HepG2 (cell line): Measurements from ENCODE around the gene ADGRV1. TPM values are rescaled to one million over a fixed set of nuclear protein-coding genes. Genes with fewer than 3 reads are reported as not detected.

ENCODE experiments used
- ATAC-seq: fragments of 200-7000 bp; cut with Tn5 transposase; 3 replicates; pipeline ENCODE4 v1.9.1; 2020; ENCODE audit warnings: mild to moderate bottlenecking, moderate library complexity
- BruUV-seq: library from RNA; stranded (reverse); fragments of 400-500 nt; replicated peaks from 2 replicates; lab custom pipeline; 2021; lab: Mats Ljungman, UMichigan
- CTCF ChIA-PET: fragments of 300-600 bp; formaldehyde crosslinking; extraction: SDS; loops from one replicate; lab custom pipeline; 2021; ENCODE audit warnings: low total read pairs, inconsistent platforms, low intra/inter-chr PET ratio; lab: Yijun Ruan, JAX
- POLR2A ChIA-PET: fragments of 350-600 bp; sonication (Branson Sonifier 250); formaldehyde crosslinking; loops from one replicate; lab custom pipeline; 2020; ENCODE audit warnings: antibody characterized with exemption, inconsistent platforms; lab: Yijun Ruan, JAX
- DNase-seq: peaks from one replicate; pipeline ENCODE4 v3.0.0-alpha.2; 2015; ENCODE audit warnings: low spot score
- FAIRE-seq: peaks from 3 replicates; lab custom pipeline; 2011; peaks lifted over from hg19 to GRCh38; lab: Jason Lieb, UNC
- H2AFZ ChIP-seq: one replicate; pipeline ENCODE4 v1.6.1; 2011; ENCODE audit warnings: low read length, inconsistent platforms
- H3K27ac ChIP-seq: fragments of 300-600 bp; 3 replicates; pipeline ENCODE4 v1.8.0; 2011; ENCODE audit warnings: mixed run types, mild to moderate bottlenecking, mixed read lengths, low read length, inconsistent platforms; ENCODE audit not compliant: insufficient read depth; ENCODE audit errors: extremely low read length
- H3K27me3 ChIP-seq, 2 experiments: fragments of 200-600 bp in 1 of 2; 2 replicates in 1 of 2; 3 replicates in 1 of 2; pipeline versions ENCODE4 v1.6.0 to v1.8.0; 2011; ENCODE audit warnings: low read length in 2 of 2, mild to moderate bottlenecking in 2 of 2, moderate library complexity in 2 of 2, inconsistent platforms in 1 of 2; ENCODE audit not compliant: insufficient read depth in 2 of 2, control insufficient read depth in 1 of 2
- H3K36me3 ChIP-seq, 2 experiments: fragments of 200-600 bp in 1 of 2; replicated peaks in 1 of 2; 2 replicates in 1 of 2; 3 replicates in 1 of 2; pipeline versions ENCODE4 v1.5.1 to v1.8.0; 2011; ENCODE audit warnings: low read length in 2 of 2, inconsistent platforms in 1 of 2; ENCODE audit not compliant: insufficient read depth in 2 of 2, control insufficient read depth in 1 of 2
- H3K4me1 ChIP-seq: 2 replicates; pipeline ENCODE4 v1.5.1; 2012; ENCODE audit warnings: low read length, inconsistent platforms; ENCODE audit not compliant: insufficient read depth
- H3K4me2 ChIP-seq: 2 replicates; pipeline ENCODE4 v1.6.0; 2011; ENCODE audit warnings: low read depth, low read length, inconsistent platforms
- H3K4me3 ChIP-seq, 3 experiments: fragments of 200-600 bp in 1 of 3; sonication (generic), shearing (Covaris generic) in 1 of 3; replicated peaks in 1 of 3; 2 replicates each; pipeline ENCODE4 v1.5.1; 2011 to 2016; ENCODE audit warnings: low read length in 3 of 3, inconsistent platforms in 2 of 3, low read depth in 2 of 3, mild to moderate bottlenecking in 2 of 3, control low read depth in 1 of 3, mixed read lengths in 1 of 3; ENCODE audit not compliant: insufficient read depth in 1 of 3
- H3K79me2 ChIP-seq: one replicate; pipeline ENCODE4 v1.6.1; 2011; ENCODE audit warnings: low read length, inconsistent platforms; ENCODE audit not compliant: insufficient read depth
- H3K9ac ChIP-seq: 2 replicates; pipeline ENCODE4 v1.6.0; 2011; ENCODE audit warnings: mild to moderate bottlenecking, low read depth, low read length, inconsistent platforms; ENCODE audit not compliant: insufficient read depth
- H3K9me3 ChIP-seq: 2 replicates; pipeline ENCODE4 v1.5.1; 2012; ENCODE audit warnings: mild to moderate bottlenecking, low read length
- H4K20me1 ChIP-seq: 2 replicates; pipeline ENCODE4 v1.6.0; 2011; ENCODE audit warnings: inconsistent platforms, mild to moderate bottlenecking, low read length, moderate library complexity; ENCODE audit not compliant: insufficient read depth
- AHR ChIP-seq: IDR thresholded peaks from 2 replicates; pipeline ENCODE4 v1.6.1; 2018; ENCODE audit warnings: missing genetic modification reagents, missing compliant biosample characterization
- CBX5 ChIP-seq: sonication (generic); formaldehyde crosslinking; IDR thresholded peaks from 2 replicates; pipeline ENCODE4 v1.4.0; 2020; ENCODE audit warnings: missing genetic modification reagents, borderline replicate concordance
- GTF3A ChIP-seq: sonication (generic); formaldehyde crosslinking; conservative IDR thresholded peaks from 2 replicates; pipeline ENCODE4 v1.4.0; 2020; ENCODE audit warnings: mild to moderate bottlenecking, missing genetic modification reagents
- IKZF4 ChIP-seq: sonication (generic); formaldehyde crosslinking; IDR thresholded peaks from 2 replicates; pipeline ENCODE4 v1.5.1; 2020; ENCODE audit warnings: borderline replicate concordance, mild to moderate bottlenecking, low read depth, missing genetic modification reagents; ENCODE audit errors: not compliant biosample characterization
- KDM1A ChIP-seq: IDR thresholded peaks from 2 replicates; pipeline ENCODE4 v1.6.1; 2016; ENCODE audit warnings: missing compliant biosample characterization
- KLF11 ChIP-seq: IDR thresholded peaks from 2 replicates; pipeline ENCODE4 v1.6.1; 2016; ENCODE audit warnings: missing compliant biosample characterization
- TBP ChIP-seq: sonication (generic); formaldehyde crosslinking; IDR thresholded peaks from 2 replicates; pipeline ENCODE4 v1.5.0; 2020; ENCODE audit warnings: missing genetic modification reagents
- ZBED4 ChIP-seq: sonication (generic); formaldehyde crosslinking; IDR thresholded peaks from 2 replicates; pipeline ENCODE4 v1.4.0; 2020; ENCODE audit warnings: missing genetic modification reagents, borderline replicate concordance
- ZBTB4 ChIP-seq: sonication (generic); formaldehyde crosslinking; IDR thresholded peaks from 2 replicates; pipeline ENCODE4 v1.4.0; 2020; ENCODE audit warnings: missing genetic modification reagents, mild to moderate bottlenecking, borderline replicate concordance
- ZNF17 ChIP-seq: sonication (generic); formaldehyde crosslinking; IDR thresholded peaks from 2 replicates; pipeline ENCODE4 v1.5.0; 2020; ENCODE audit warnings: mild to moderate bottlenecking, missing genetic modification reagents
- ZNF431 ChIP-seq: sonication (generic); formaldehyde crosslinking; IDR thresholded peaks from 2 replicates; pipeline ENCODE4 v1.9.0; 2022; ENCODE audit warnings: missing genetic modification reagents, low read depth, mild to moderate bottlenecking, borderline replicate concordance
- WGBS: methylation state at CpG from one replicate; pipeline ENCODE4 v1.1.6; 2017; ENCODE audit warnings: low lambda C conversion rate; 5-methylcytosine and 5-hydroxymethylcytosine counted together
- in situ Hi-C: cut with HindIII; loops from 2 replicates; pipeline ENCODE4 v1.10.0; 2017; ENCODE audit warnings: low pct_unique_long_range_greater_than_20kb; ENCODE audit not compliant: extremely low pct_ligation_motif_present
- intact Hi-C: fragments of 100-400 bp; cut with micrococcal nuclease; formaldehyde crosslinking; loops from one replicate; pipeline ENCODE4 v1.10.0; 2022; ENCODE audit not compliant: unreplicated experiment
- polyA plus RNA-seq, 8 experiments: library from polyadenylated mRNA; depleted of rRNA in 3 of 8; stranded (reverse) in 7 of 8; unstranded in 1 of 8; fragments of >200 nt; fragmentation: Illumina TruSeq in 4 of 8; extraction: Trizol in 4 of 8; gene quantifications; 2 replicates each; pipeline versions ENCODE4 v1.2.1 to v1.2.3, GENCODE V29; 2011 to 2016; ENCODE audit warnings: low read depth in 4 of 8, missing spikeins in 1 of 8, mixed read lengths in 1 of 8; ENCODE audit not compliant: insufficient read depth in 1 of 8
- total RNA-seq, 5 experiments: library from RNA; depleted of rRNA; stranded (reverse); fragments of >200 nt; fragmentation: Illumina TruSeq; extraction: Trizol; gene quantifications; 2 replicates each; pipeline ENCODE4 v1.2.3, GENCODE V29; 2016; ENCODE audit warnings: low read depth in 1 of 5

ADGRV1 gene
- total and polyA plus RNA-seq, 2 of the 13 experiments (the other 11 are each of a cell fraction or from before 2014, with no cell fraction given), result 1.7 to 3.9 TPM

- TF ChIP-seq TBP (CRISPR knock-in tag) (no peak), IKZF4 (CRISPR knock-in tag) (no peak), KLF11 (CRISPR knock-in tag) (no peak), CBX5 (CRISPR knock-in tag) (no peak), ZBTB4 (CRISPR knock-in tag) (no peak), ZNF17 (no peak), KDM1A (CRISPR knock-in tag) (no peak)
- TF ChIP-seq, all 625 proteins: peak for 0
Measured at GRCh38 chr5:90703932-90704331, 145.3 kb downstream of the ADGRV1 start (continued).

- ChIA-PET CTCF (no interaction called here), POLR2A (no interaction called here)
- intact Hi-C loops (no loop called here), in situ Hi-C loops (loop anchor here (10.0 kb wide), 1 partner anchor 77 kb away; no protein-coding TSS in a partner anchor)
- no peak overlapping the region for H3K4me2 ChIP-seq
- H3K36me3 ChIP-seq, result no peaks in the 10 kb centered on the region
- ATAC-seq (no peak), DNase-seq (no peak), FAIRE-seq (no peak)
- 0% methylated on average over 1 of the region's 1 CpG for WGBS
- H3K9me3 ChIP-seq, result no peaks in the 10 kb centered on the region
- no peaks in the 10 kb centered on the region for H3K79me2 ChIP-seq
- H3K4me3 ChIP-seq, result no peak overlapping the region
- H3K27me3 ChIP-seq, result no peaks in the 10 kb centered on the region
- no peaks in the 10 kb centered on the region for H4K20me1 ChIP-seq
- H3K9ac ChIP-seq, result no peak overlapping the region
- H3K4me1 ChIP-seq, result no peaks in the 10 kb centered on the region
- TF ChIP-seq ZNF431 (CRISPR knock-in tag) (no peak), ZBED4 (CRISPR knock-in tag) (no peak), AHR (no peak), GTF3A (CRISPR knock-in tag) (no peak)
- H3K27ac ChIP-seq, result no peak overlapping the region
- H2AFZ ChIP-seq, result no peak overlapping the region
- no TSS peak for BruUV-seq
Measured at GRCh38 chr5:90707698-90708097, 149.1 kb downstream of the ADGRV1 start.
